ENCODE measurements around the gene HIP1R.
"Not testable (repeated sequence)": the region's sequence is repeated elsewhere in the genome, so short reads cannot be mapped to it uniquely, and the experiment has no call there.

The HIP1R gene

GRCh38 chr12:122834921-122835749, at the start of gene HIP1R:
TSS of gene HIP1R (plus strand) at chr12:122835457. CDS start at chr12:122835551, 94 bp downstream.
- DNase-seq (ENCODE audit: low read depth) = peak; percentile 31

- no peak for DNase-seq (ENCODE audit: low read depth)
Measured at GRCh38 chr12:122785503-122785902, 49.8 kb upstream of the HIP1R start.

GRCh38 chr12:122788387-122788786, 46.9 kb upstream of the HIP1R start:
- no peak for DNase-seq (ENCODE audit: low read depth)

GRCh38 chr12:122789637-122790036, 45.6 kb upstream of the HIP1R start:
- no peak for DNase-seq (ENCODE audit: low read depth)

- DNase-seq (ENCODE audit: low read depth) = no peak
Measured at GRCh38 chr12:122790393-122791075, 44.7 kb upstream of the HIP1R start.

- no peak for DNase-seq (ENCODE audit: low read depth)
Measured at GRCh38 chr12:122793685-122794106, 41.6 kb upstream of the HIP1R start.

- no peak for DNase-seq (ENCODE audit: low read depth)
Measured at GRCh38 chr12:122795807-122796206, 39.5 kb upstream of the HIP1R start.

GRCh38 chr12:122799641-122800243, 35.5 kb upstream of the HIP1R start:
- DNase-seq (ENCODE audit: low read depth) = no peak

GRCh38 chr12:122803937-122804336, 31.3 kb upstream of the HIP1R start:
- no peak for DNase-seq (ENCODE audit: low read depth)

- not testable (repeated sequence) for DNase-seq (ENCODE audit: low read depth)
Measured at GRCh38 chr12:122804957-122805356, 30.3 kb upstream of the HIP1R start.

- no peak for DNase-seq (ENCODE audit: low read depth)
Measured at GRCh38 chr12:122807651-122808050, 27.6 kb upstream of the HIP1R start.

GRCh38 chr12:122811777-122812176, 23.5 kb upstream of the HIP1R start:
- DNase-seq (ENCODE audit: low read depth) = no peak

GRCh38 chr12:122813310-122813713, 21.9 kb upstream of the HIP1R start:
- no peak for DNase-seq (ENCODE audit: low read depth)

- no peak for DNase-seq (ENCODE audit: low read depth)
Measured at GRCh38 chr12:122819209-122819785, 16.0 kb upstream of the HIP1R start.

- no peak for DNase-seq (ENCODE audit: low read depth)
Measured at GRCh38 chr12:122820138-122820537, 15.1 kb upstream of the HIP1R start.

GRCh38 chr12:122820838-122821271, 14.4 kb upstream of the HIP1R start:
- DNase-seq (ENCODE audit: low read depth) = no peak

GRCh38 chr12:122823429-122823828, 11.8 kb upstream of the HIP1R start:
- DNase-seq (ENCODE audit: low read depth) = no peak

GRCh38 chr12:122825773-122826724, 9.2 kb upstream of the HIP1R start:
- DNase-seq (ENCODE audit: low read depth) = no peak

GRCh38 chr12:122827258-122827657, 8.0 kb upstream of the HIP1R start:
- DNase-seq (ENCODE audit: low read depth) = no peak

GRCh38 chr12:122830517-122831214, 4.6 kb upstream of the HIP1R start:
- DNase-seq (ENCODE audit: low read depth) = no peak

Measured in T-helper 22 cell (primary cell).